Trophoblast cell (in vitro differentiated cells and primary cell): ENCODE measurements around the gene FGGY.
"Not testable (repeated sequence)": the region's sequence is repeated elsewhere in the genome, so short reads cannot be mapped to it uniquely, and the experiment has no call there.

Experiments used
- DNase-seq, 2 donors: peaks; one replicate each; pipeline ENCODE4 v3.0.0-alpha.2; 2016
- H2AFZ ChIP-seq: 2 replicates; pipeline ENCODE4 v1.6.1; 2013; ENCODE audit warnings: low read length, moderate library complexity, mild to moderate bottlenecking; ENCODE audit not compliant: insufficient read depth, poor library complexity
- H2AK5ac ChIP-seq: 2 replicates; pipeline ENCODE4 v1.6.1; 2013; ENCODE audit warnings: mild to moderate bottlenecking, low read length
- H2BK120ac ChIP-seq: 2 replicates; pipeline ENCODE4 v1.6.1; 2013; ENCODE audit warnings: low read length, mild to moderate bottlenecking, moderate library complexity; ENCODE audit not compliant: insufficient read depth, poor library complexity
- H2BK12ac ChIP-seq: 2 replicates; pipeline ENCODE4 v1.6.1; 2013; ENCODE audit warnings: mild to moderate bottlenecking, low read length, moderate library complexity
- H2BK5ac ChIP-seq: 2 replicates; pipeline ENCODE4 v1.6.1; 2013; ENCODE audit warnings: low read length, low read depth, moderate library complexity, mild to moderate bottlenecking; ENCODE audit not compliant: poor library complexity
- H3K14ac ChIP-seq: 2 replicates; pipeline ENCODE4 v1.6.1; 2013; ENCODE audit warnings: mild to moderate bottlenecking, low read length
- H3K18ac ChIP-seq: 2 replicates; pipeline ENCODE4 v1.6.1; 2013; ENCODE audit warnings: mild to moderate bottlenecking, low read length
- H3K23ac ChIP-seq: 2 replicates; pipeline ENCODE4 v1.6.1; 2013; ENCODE audit warnings: low read length
- H3K27ac ChIP-seq: 2 replicates; pipeline ENCODE4 v1.5.1; 2013; ENCODE audit warnings: low read depth, mild to moderate bottlenecking, inconsistent platforms, low read length, moderate library complexity
- H3K27me3 ChIP-seq: 2 replicates; pipeline ENCODE4 v1.6.1; 2013; ENCODE audit warnings: inconsistent platforms, mild to moderate bottlenecking, low read length, moderate library complexity; ENCODE audit not compliant: insufficient read depth
- H3K36me3 ChIP-seq, 2 experiments: 1 replicate in 1 of 2; 2 replicates in 1 of 2; pipeline ENCODE4 v1.6.1; 2013; ENCODE audit warnings: low read length in 2 of 2, mild to moderate bottlenecking in 2 of 2, moderate library complexity in 1 of 2; ENCODE audit not compliant: insufficient read depth in 2 of 2, control insufficient read depth in 1 of 2
- H3K4ac ChIP-seq: 2 replicates; pipeline ENCODE4 v1.6.1; 2013; ENCODE audit warnings: low read depth, mild to moderate bottlenecking, low read length, moderate library complexity
- H3K4me1 ChIP-seq, 2 experiments: 1 replicate in 1 of 2; 2 replicates in 1 of 2; pipeline ENCODE4 v1.6.1; 2013; ENCODE audit warnings: low read length in 2 of 2, mild to moderate bottlenecking in 2 of 2, moderate library complexity in 1 of 2; ENCODE audit not compliant: insufficient read depth in 2 of 2, control insufficient read depth in 1 of 2
- H3K4me2 ChIP-seq: 2 replicates; pipeline ENCODE4 v1.6.1; 2013; ENCODE audit warnings: inconsistent platforms, mild to moderate bottlenecking, low read length, moderate library complexity
- H3K4me3 ChIP-seq: 2 replicates; pipeline ENCODE4 v1.5.1; 2013; ENCODE audit warnings: mild to moderate bottlenecking, low read depth, low read length, inconsistent platforms
- H3K79me1 ChIP-seq: one replicate; pipeline ENCODE4 v1.6.1; 2013; ENCODE audit warnings: low read length
- H3K79me2 ChIP-seq: 2 replicates; pipeline ENCODE4 v1.6.1; 2013; ENCODE audit warnings: low read length, mild to moderate bottlenecking; ENCODE audit not compliant: control insufficient read depth, insufficient read depth, poor library complexity
- H3K9ac ChIP-seq: 2 replicates; pipeline ENCODE4 v1.6.1; 2013; ENCODE audit warnings: mild to moderate bottlenecking, low read length
- H3K9me3 ChIP-seq: 2 replicates; pipeline ENCODE4 v1.6.1; 2013; ENCODE audit warnings: low read depth, mild to moderate bottlenecking, control low read depth, inconsistent platforms, low read length; ENCODE audit not compliant: insufficient read depth
- H4K12ac ChIP-seq: 2 replicates; pipeline ENCODE4 v1.6.1; 2013; ENCODE audit warnings: low read depth, mild to moderate bottlenecking, low read length, moderate library complexity
- H4K8ac ChIP-seq: 2 replicates; pipeline ENCODE4 v1.6.1; 2013; ENCODE audit warnings: low read depth, mild to moderate bottlenecking, low read length, moderate library complexity
- H4K91ac ChIP-seq: one replicate; pipeline ENCODE4 v1.6.1; 2013; ENCODE audit warnings: low read depth, mild to moderate bottlenecking, low read length, moderate library complexity
- WGBS: extraction: QIAGEN DNeasy Blood & Tissue Kit; methylation state at CpG from one replicate; pipeline ENCODE4 v1.1.7; 2013; ENCODE audit warnings: missing lambda C conversion rate; ENCODE audit not compliant: insufficient read length, insufficient coverage; ENCODE audit errors: extremely low coverage; 5-methylcytosine and 5-hydroxymethylcytosine counted together

The FGGY gene

DNA sequence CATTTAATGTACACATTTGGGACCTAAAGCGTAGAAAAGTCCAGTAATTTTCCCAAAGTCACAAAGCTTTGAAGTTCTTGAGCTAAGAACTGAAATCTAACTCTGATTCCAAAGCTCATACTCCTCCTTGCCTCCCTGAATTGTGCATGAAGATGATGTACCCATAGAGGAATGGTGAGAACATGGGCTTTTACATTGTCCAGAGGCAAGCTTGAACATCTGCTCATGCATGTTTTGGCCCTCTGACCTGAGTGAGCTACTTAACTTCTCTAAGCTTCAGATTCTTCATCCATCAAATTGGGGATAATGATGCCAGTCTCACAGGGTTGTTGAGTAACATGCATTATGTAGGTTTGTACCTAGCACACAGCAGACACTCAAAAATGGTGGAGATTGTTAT lies 259.5 kb downstream of the FGGY start:
- Histone ChIP-seq H2BK120ac (no peak overlapping the region), H3K79me2 (no peaks in the 10 kb centered on the region), H3K4me3 (no peak overlapping the region), H3K4me2 (no peak overlapping the region), H2BK12ac (no peak overlapping the region), H3K4ac (no peak overlapping the region), H3K36me3 (no peaks in the 10 kb centered on the region), H3K79me1 (peaks cover 5% of the 10 kb centered on the region), H2BK5ac (no peak overlapping the region), H2AK5ac (no peak overlapping the region), H3K27ac (no peak overlapping the region), H4K8ac (no peak overlapping the region), H4K12ac (no peak overlapping the region), H3K9ac (no peak overlapping the region), H2AFZ (no peak overlapping the region), H3K9me3 (no peaks in the 10 kb centered on the region), H3K4me1 (peaks cover 6 to 13% of the 10 kb centered on the region in 2 experiments), H3K14ac (no peak overlapping the region), H4K91ac (no peak overlapping the region), H3K23ac (no peak overlapping the region), H3K18ac (no peak overlapping the region), H3K27me3 (no peaks in the 10 kb centered on the region)
- DNase-seq, result no peak
- no CpG with 5 or more reads among the region's 1 CpG for WGBS

DNA sequence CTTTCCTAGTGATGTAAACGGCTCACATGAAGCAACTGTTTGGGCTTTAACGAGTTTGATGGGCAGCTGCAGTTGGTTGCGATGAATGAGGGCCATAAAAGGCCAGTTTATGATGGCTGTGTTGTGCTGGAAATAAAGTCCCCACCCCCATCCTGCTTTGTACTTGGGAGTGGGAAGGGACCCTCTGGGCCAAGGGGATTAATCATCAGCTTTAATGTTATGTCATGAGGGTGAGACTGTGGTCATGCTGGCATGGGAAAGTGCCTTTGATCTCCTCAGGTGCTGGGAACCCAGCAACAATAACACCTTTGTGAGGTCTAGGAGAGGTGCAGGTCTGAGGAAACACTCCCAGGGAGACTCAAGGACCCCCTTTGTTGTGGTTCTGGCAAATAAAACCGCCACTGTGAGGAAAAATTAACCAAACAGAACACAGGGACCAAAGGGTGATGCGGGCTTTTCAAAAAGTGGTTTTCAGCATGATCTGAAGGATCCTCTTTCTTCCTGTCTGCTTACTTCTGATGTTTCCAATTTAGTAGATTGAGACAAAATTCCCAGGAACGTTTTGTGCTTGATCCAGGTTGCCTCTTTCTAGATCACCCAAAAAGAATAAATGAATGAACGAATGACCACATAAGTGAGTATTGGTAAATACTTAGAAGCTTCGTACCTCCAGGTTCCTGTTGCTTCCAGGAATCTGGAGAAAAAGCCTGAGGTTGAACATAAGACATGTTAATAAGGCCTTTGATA lies 260.1 kb downstream of the FGGY start:
- no peak overlapping the region for H3K27ac ChIP-seq
- no peak overlapping the region for H4K12ac ChIP-seq
- no peaks in the 10 kb centered on the region for H3K27me3 ChIP-seq
- H3K23ac ChIP-seq, result no peak overlapping the region
- no peak overlapping the region for H2BK5ac ChIP-seq
- H3K79me1 ChIP-seq, result peaks cover 5% of the 10 kb centered on the region
- H3K4me2 ChIP-seq, result no peak overlapping the region
- no peak overlapping the region for H4K91ac ChIP-seq
- H3K14ac ChIP-seq, result no peak overlapping the region
- no peaks in the 10 kb centered on the region for H3K36me3 ChIP-seq
- no peak overlapping the region for H3K9ac ChIP-seq
- no peak for DNase-seq
- peaks cover 6 to 13% of the 10 kb centered on the region in 2 experiments for H3K4me1 ChIP-seq
- no peak overlapping the region for H3K18ac ChIP-seq
- peak overlapping the region; percentile 60 for H2BK12ac ChIP-seq
- no peak overlapping the region for H3K4ac ChIP-seq
- no peak overlapping the region for H3K4me3 ChIP-seq
- H2AFZ ChIP-seq, result no peak overlapping the region
- H3K79me2 ChIP-seq, result no peaks in the 10 kb centered on the region
- H2BK120ac ChIP-seq, result no peak overlapping the region
- H3K9me3 ChIP-seq, result no peaks in the 10 kb centered on the region
- WGBS, result no CpG with 5 or more reads among the region's 8 CpGs
- no peak overlapping the region for H4K8ac ChIP-seq
- H2AK5ac ChIP-seq, result no peak overlapping the region

DNA sequence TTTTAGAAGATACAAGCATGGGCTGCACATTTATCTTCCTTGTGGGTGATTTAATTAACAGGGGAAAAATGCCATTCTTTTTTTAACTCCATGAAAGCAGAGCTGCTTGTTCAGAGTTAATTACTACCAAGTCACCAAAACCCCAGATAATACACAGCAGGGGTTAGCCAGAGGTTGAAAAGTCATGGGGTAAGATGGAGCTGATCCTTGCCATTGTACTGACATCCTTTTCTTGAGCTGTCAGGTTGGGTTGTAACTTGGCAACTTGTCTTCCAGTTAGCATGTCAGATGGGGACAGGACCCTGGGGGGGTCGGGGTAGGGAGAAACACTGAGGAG lies 260.6 kb downstream of the FGGY start:
- H3K14ac ChIP-seq, result no peak overlapping the region
- H3K9me3 ChIP-seq, result no peaks in the 10 kb centered on the region
- no peak overlapping the region for H3K23ac ChIP-seq
- no peak for DNase-seq
- no CpG with 5 or more reads among the region's 1 CpG for whole genome bisulfite sequencing
- no peak overlapping the region for H2BK120ac ChIP-seq
- no peak overlapping the region for H3K4me2 ChIP-seq
- no peak overlapping the region for H3K27ac ChIP-seq
- no peak overlapping the region for H3K4me3 ChIP-seq
- no peak overlapping the region for H3K4ac ChIP-seq
- H2BK5ac ChIP-seq, result no peak overlapping the region
- H3K79me2 ChIP-seq, result no peaks in the 10 kb centered on the region
- no peak overlapping the region for H4K91ac ChIP-seq
- no peak overlapping the region for H4K12ac ChIP-seq
- H4K8ac ChIP-seq, result no peak overlapping the region
- H2AK5ac ChIP-seq, result no peak overlapping the region
- no peaks in the 10 kb centered on the region for H3K27me3 ChIP-seq
- H3K9ac ChIP-seq, result no peak overlapping the region
- H3K36me3 ChIP-seq, result no peaks in the 10 kb centered on the region
- H2BK12ac ChIP-seq, result no peak overlapping the region
- H2AFZ ChIP-seq, result no peak overlapping the region
- peaks cover 6 to 11% of the 10 kb centered on the region in 2 experiments for H3K4me1 ChIP-seq
- peaks cover 5% of the 10 kb centered on the region for H3K79me1 ChIP-seq
- no peak overlapping the region for H3K18ac ChIP-seq

DNA sequence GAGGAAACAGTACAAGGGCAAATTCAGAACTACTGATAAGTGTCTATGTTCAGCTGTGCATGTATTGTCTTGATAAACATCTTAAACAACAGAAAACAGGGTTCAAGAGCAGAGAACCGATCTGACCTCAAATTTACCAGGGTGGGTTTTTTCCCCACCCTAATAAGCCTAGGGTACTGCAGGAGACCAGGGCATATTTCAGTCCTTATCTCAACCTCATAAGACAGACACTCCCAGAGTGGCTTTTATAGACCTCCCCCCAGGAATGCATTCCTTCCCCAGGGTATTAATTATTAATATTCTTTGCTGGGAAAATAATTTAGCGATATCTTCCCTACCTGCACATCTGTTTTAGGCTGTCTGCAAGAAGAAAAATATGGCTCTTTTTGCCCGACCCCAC lies 261.7 kb downstream of the FGGY start:
- not testable (repeated sequence) for DNase-seq, H4K91ac ChIP-seq, H3K23ac ChIP-seq, H2AK5ac ChIP-seq, H4K12ac ChIP-seq, H3K14ac ChIP-seq, H3K18ac ChIP-seq, H3K4me2 ChIP-seq, H4K8ac ChIP-seq, H3K9ac ChIP-seq, H2BK12ac ChIP-seq, H3K4ac ChIP-seq, H3K27ac ChIP-seq, H3K36me3 ChIP-seq, H3K4me3 ChIP-seq, H3K79me1 ChIP-seq, H2BK120ac ChIP-seq, H3K27me3 ChIP-seq, H3K79me2 ChIP-seq, H2BK5ac ChIP-seq, H3K4me1 ChIP-seq, H2AFZ ChIP-seq, H3K9me3 ChIP-seq
- no CpG with 5 or more reads among the region's 3 CpGs for WGBS
